ENCODE data around the gene NFKBIA. TPM values are rescaled to one million over a fixed set of nuclear protein-coding genes. Genes with fewer than 3 reads are reported as not detected.
"Not testable (repeated sequence)": the region's sequence is repeated elsewhere in the genome, so short reads cannot be mapped to it uniquely, and the experiment has no call there.

The NFKBIA gene
- total RNA-seq = 238 TPM

GRCh38 chr14:35404449-35405303, at the start of gene NFKBIA:
TSS of gene NFKBIA (minus strand) at chr14:35404749. CDS start at chr14:35404644, 105 bp downstream.
- DNase-seq = peak; percentile 75

DNA sequence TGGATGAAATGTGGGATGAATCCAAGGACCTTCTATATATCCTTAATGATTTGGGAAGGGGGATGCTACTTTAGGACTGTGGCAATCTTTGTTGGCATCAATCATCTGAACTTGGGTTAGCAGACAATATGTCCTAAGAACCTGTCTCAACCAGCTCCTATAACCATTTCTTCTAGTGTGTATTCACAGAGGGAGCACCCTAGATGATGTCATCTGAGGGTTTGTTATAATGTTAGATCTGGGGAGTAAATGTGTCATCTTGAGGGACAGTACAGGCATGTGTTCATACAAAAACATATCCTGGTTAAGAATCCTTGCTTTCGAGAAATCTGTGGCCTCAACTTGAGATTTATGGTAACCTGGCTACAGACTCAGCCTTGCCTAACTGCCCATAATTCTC, 41.9 kb upstream of the NFKBIA start:
- DNase-seq = no peak

- no peak for DNase-seq
Measured at GRCh38 chr14:35444104-35444503, 39.6 kb upstream of the NFKBIA start.

DNA sequence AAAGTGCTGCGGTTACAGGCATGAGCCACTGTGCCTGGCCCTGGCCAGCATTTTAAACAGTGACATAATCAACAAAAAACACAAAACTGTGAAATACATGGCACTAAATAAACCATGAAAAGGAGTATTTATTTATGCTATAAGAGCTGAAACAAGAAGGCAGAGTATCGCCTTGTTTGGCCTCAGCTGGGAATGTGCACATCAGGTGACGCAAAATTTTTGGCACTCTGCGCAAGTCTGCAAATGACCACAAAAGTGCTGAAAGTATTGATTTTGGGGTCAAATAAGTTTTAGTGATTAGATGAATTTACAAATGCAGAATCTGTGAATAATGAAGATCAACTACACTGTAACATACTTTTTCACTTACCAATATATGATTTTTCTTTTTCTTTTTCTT, 36.6 kb upstream of the NFKBIA start:
- no peak for DNase-seq

- no peak for DNase-seq
Measured at GRCh38 chr14:35438910-35439713, 34.6 kb upstream of the NFKBIA start.

DNA sequence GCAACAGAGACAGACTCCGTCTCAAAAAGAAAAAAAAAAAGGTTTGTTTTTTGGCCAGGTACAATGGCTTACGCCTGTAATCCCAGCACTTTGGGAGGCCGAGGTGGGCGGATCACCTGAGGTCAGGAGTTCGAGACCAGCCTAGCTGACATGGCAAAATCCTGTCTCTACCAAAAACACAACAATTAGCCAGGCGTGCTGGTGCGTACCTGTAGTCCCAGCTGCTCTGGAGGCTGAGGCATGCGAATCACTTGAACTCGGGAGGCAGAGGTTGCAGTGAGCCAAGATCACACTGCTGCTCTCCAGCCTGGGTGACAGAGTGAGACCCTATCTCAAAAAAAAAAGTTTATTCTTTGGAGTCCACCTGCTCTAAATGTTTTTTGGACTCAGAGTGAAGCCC, 33.9 kb upstream of the NFKBIA start:
- DNase-seq = not testable (repeated sequence)

GRCh38 chr14:35435177-35435576, 30.6 kb upstream of the NFKBIA start:
- DNase-seq = no peak

GRCh38 chr14:35433826-35434225, 29.3 kb upstream of the NFKBIA start:
- no peak for DNase-seq

GRCh38 chr14:35430459-35431199, 26.1 kb upstream of the NFKBIA start:
- DNase-seq = no peak

- DNase-seq = no peak
Measured at GRCh38 chr14:35429951-35430350, 25.4 kb upstream of the NFKBIA start.

- DNase-seq = no peak
Measured at GRCh38 chr14:35425850-35426249, 21.3 kb upstream of the NFKBIA start.

- DNase-seq = no peak
Measured at GRCh38 chr14:35423621-35424020, 19.1 kb upstream of the NFKBIA start.

DNA sequence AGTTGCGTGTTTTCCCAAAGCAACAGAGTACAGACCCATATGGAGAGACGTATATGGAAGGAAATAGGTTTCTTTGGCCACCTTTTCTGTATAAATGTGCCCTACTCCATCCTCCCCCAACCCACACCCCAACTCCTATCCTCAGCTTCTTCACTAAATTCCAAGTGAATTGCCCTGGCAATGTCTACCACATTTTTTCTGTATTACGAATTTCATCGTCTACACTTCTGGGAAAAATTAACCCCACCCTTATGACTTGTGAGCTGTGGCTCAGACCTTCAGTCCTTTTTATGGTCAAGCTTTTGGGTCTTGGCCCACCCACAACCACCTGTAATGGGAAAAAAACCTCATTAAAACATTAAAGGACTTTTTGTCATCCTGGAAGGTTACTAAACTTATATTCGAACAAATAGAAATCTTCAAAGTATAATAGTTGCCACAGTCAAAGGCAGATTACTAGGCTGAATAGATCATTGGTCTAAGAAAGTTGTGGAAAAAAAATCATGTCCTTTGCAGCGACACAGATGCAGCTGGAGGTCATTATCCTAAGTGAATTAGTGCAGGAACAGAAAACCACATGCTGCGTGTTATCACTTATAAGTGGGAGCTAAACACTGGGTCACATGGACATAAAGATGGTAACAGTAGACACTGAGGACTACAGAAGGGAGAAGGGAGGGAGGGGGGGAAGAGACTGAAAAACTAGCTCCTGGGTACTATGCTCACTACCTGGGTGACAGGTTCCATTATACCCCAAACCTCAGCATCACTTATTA, 15.7 kb upstream of the NFKBIA start:
- DNase-seq = no peak

DNA sequence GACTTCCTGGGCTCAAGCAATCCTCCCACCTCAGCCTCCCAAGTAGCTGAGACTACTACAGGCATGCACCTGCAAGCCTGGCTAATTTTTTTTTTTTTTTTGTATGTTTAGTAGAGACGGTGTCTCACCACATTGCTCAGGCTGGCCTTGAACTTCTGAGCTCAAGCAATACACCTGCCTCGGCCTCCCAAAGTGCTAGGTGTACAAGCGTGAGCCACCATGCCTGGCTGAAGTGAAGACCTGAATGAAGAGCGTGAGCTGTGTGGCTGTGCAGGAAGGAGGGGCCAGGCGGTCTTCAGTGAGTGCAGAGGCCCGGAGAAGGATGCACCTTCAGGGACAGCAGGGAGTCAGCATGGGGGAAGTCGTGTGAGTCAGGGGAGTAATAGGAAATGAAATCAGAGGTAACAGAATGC, 14.9 kb upstream of the NFKBIA start:
- DNase-seq = no peak

GRCh38 chr14:35418093-35418492, 13.5 kb upstream of the NFKBIA start:
- no peak for DNase-seq

DNA sequence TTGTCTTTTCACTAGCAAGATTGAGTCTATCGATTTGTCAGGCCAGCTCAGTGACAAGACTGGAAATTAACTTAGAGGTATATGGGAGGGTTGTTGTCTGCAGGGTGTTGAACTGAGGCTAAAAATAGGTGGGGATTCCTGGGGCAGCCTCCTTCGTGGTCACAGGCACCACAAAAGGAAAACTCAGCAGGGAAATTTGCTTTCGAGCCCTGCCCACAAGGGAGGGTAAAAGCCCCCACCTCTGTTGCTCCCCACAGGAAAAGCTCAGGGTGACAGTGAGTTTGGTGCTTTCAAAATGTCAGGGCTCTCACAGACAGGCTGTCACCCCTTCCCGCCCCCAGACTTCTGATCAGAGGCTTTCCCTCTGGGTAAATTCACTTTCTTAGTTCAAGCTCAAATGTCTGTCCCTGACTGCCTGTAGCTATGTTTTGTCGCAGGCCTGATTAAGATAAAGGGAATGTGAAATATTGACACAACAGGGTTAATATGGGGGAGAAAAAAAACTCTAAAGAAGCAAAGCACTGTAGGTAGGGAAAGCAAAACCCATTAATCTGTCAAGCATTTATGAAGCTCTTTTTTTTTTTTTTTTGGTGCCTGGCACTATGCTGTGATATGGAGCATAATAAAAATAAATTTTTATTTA, 11.7 kb upstream of the NFKBIA start:
- DNase-seq = no peak

GRCh38 chr14:35414365-35414764, 9.8 kb upstream of the NFKBIA start:
- DNase-seq = no peak

DNA sequence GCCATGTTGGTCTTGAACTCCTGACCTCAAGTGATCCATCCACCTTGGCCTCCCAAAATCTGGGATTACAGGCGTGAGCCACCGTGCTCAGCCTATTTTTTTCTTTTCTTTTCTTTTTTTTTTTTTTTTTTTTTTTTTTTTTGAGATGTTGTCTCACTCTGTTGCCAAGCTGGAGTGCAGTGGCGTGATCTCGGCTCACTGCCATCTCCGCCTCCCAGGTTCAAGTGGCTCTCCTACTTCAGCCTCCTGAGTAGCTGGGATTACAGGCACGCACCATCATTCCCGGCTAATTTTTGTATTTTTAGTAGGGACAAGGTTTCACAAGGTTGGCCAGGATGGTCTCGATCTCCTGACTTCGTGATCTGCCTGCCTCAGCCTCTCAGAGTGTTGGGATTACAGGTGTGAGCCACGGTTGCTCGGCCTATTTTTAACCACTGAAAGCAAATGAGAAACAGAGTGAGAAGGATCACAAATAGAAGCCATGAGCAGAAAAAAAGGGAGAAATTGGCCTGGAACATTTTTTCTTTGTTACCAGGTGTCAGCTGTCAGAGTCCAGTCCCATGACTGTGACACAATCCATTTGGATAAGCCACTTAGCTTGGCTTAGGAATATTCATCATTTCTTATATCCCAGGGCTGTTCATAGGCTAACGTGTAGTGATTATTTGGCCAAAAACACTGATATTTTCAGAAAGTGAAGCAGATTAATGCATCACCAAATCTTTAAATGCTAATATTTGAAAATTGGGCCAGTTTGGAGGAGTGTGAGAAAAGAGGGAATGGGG, 7.9 kb upstream of the NFKBIA start:
- DNase-seq = no peak

DNA sequence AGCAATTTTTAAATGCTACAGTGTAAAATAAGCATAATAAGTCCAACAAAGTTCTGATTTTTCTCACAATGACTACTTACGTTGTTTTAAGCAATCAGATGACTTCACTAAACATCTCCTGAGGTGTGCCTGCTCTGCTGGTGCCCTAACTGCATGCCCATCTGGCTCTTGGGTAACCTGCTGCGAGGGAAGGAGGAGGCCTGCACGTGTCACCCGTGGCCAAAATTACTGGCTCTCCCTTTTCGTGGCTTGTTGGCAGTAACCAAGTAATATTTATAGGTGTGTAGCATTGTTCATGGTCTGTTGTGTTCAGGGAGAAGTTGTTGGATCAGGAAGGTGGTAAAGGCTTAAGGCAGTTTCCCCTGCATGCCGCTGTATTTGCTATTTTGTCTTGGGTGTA, 6.3 kb upstream of the NFKBIA start:
- DNase-seq = no peak

- DNase-seq = no peak
Measured at GRCh38 chr14:35409595-35409994, 5.0 kb upstream of the NFKBIA start.

GRCh38 chr14:35408026-35408425, 3.5 kb upstream of the NFKBIA start:
- DNase-seq = no peak
